HG03039 (cell line): ENCODE data around the gene PITRM1.
"Not testable (repeated sequence)": the region's sequence is repeated elsewhere in the genome, so short reads cannot be mapped to it uniquely, and the experiment has no call there.

Source experiments
- ATAC-seq: cut with Tn5 transposase; IDR thresholded peaks from one replicate; pipeline ENCODE4 v1.9.1; 2021; ENCODE audit warnings: mild to moderate bottlenecking, moderate library complexity; ENCODE audit not compliant: unreplicated experiment

The PITRM1 gene

GRCh38 chr10:3197348-3198003 lies 24.9 kb upstream of the PITRM1 start:
- peak; percentile 80 for ATAC-seq

GRCh38 chr10:3196958-3197347 lies 24.4 kb upstream of the PITRM1 start:
- ATAC-seq = no peak

GRCh38 chr10:3196482-3196881 lies 23.9 kb upstream of the PITRM1 start:
- no peak for ATAC-seq

- no peak for ATAC-seq
Measured at GRCh38 chr10:3195726-3196125, 23.1 kb upstream of the PITRM1 start.

GRCh38 chr10:3195286-3195685 lies 22.7 kb upstream of the PITRM1 start:
- no peak for ATAC-seq

- ATAC-seq = no peak
Measured at GRCh38 chr10:3194871-3195270, 22.3 kb upstream of the PITRM1 start.

GRCh38 chr10:3193751-3194150 lies 21.2 kb upstream of the PITRM1 start:
- no peak for ATAC-seq

GRCh38 chr10:3192856-3193635 lies 20.5 kb upstream of the PITRM1 start:
- no peak for ATAC-seq

GRCh38 chr10:3190817-3191216 lies 18.2 kb upstream of the PITRM1 start:
- ATAC-seq = no peak

GRCh38 chr10:3187229-3187628 lies 14.6 kb upstream of the PITRM1 start:
- not testable (repeated sequence) for ATAC-seq

- ATAC-seq = no peak
Measured at GRCh38 chr10:3186368-3186767, 13.8 kb upstream of the PITRM1 start.

- ATAC-seq = no peak
Measured at GRCh38 chr10:3185386-3185785, 12.8 kb upstream of the PITRM1 start.

- no peak for ATAC-seq
Measured at GRCh38 chr10:3180355-3181025, 7.9 kb upstream of the PITRM1 start.

GRCh38 chr10:3179174-3179573 lies 6.6 kb upstream of the PITRM1 start:
- no peak for ATAC-seq

GRCh38 chr10:3178042-3178441 lies 5.5 kb upstream of the PITRM1 start:
- no peak for ATAC-seq

GRCh38 chr10:3173171-3173878 lies 743 bp upstream of the PITRM1 start:
- peak; percentile 16 for ATAC-seq

- no peak for ATAC-seq
Measured at GRCh38 chr10:3172081-3172445, 519 bp downstream of the PITRM1 start.

- ATAC-seq = not testable (repeated sequence)
Measured at GRCh38 chr10:3171488-3171887, 1.1 kb downstream of the PITRM1 start.

- no peak for ATAC-seq
Measured at GRCh38 chr10:3169673-3170072, 2.9 kb downstream of the PITRM1 start.

- ATAC-seq = no peak
Measured at GRCh38 chr10:3169271-3169670, 3.3 kb downstream of the PITRM1 start.

- no peak for ATAC-seq
Measured at GRCh38 chr10:3167611-3168330, 4.8 kb downstream of the PITRM1 start.
